HG03025 (cell line): Measurements from ENCODE around the gene HP1BP3.

Source experiments
- ATAC-seq: cut with Tn5 transposase; IDR thresholded peaks from one replicate; pipeline ENCODE4 v1.9.1; 2021; ENCODE audit warnings: mild to moderate bottlenecking, moderate library complexity; ENCODE audit not compliant: unreplicated experiment, low FRiP score

HP1BP3 gene

DNA sequence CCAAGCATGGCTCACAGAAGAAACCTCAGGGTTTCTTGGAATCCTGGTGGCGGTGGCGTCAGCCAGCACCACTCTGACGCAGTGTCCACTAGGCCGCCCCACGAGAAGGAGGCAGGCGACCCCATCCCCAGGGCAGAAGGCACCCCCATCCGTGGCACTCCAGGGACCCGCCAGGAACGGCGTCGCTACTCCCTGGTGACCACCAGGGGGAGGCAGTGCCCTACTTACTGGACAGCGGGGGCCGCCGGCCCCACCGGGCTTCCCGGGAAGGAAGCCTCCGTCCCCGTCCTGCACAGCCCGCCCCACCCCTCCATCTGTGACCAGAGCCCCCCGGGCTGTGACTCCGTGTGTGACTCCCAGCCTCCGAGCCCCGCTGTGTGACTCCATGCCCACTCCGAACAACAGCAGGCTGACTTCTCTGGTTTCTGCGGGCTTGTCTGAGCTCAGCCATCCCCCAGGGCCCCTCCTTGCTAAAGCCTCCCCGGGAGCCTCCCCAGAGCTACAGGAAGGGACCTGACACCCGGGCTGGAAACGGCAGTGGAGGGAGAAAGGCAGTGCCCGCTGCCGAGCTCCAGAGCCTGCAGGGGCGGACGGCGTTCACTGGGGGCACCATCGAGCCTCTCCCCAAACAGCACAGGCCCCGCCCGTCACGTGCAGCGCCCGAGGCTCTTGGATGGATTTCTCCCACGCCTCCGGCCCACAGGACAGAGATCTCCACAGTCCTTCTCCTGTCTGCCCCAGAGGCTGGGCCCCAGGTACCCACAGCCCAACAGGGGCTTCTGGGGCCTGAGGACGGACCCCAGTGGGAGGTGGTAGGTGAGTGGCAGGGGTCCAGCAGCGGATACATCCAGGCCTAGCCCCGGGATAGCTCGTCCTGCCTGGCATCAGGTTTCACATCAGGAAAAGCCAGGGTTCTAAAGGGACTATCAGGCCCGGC lies 90.4 kb downstream of the HP1BP3 start:
- ATAC-seq, result no peak

DNA sequence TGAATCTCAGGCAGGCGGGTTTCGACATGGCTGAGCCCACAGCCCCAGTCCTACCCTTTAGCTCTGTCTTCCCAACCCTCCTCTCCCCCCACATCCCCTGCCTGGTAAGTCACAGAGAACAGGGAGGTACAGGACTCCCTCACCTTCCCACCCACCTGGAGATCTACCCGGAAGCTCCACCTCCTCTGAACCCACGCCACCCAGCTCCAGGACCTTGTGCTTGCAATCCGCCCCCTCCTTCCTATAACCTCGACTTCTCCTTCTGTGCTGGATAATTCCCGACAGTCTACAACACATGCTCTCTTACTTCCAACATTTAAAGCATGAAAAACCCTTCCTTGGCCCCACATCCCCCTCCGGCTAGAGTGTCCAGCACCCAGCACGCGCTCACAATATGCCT lies 91.6 kb downstream of the HP1BP3 start:
- no peak for ATAC-seq

DNA sequence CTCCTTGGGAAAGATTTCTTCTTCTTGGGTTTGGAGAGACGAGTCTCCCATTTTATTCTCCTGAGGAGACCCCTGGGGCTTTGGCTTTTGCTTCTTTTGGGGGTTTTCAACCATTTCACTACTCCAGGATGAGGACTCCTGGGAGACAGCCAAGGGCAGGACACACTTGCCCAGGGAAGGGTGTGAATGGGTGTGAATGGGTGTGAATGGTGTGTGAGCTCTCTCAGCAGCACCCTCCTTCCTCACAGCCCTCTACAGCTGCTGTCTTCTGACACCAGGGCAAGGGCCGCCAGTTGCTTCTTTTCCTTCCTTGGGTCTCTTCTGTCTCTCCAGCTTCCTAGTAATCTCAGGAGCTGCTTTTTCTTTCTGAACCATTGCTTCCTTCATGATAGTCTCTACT lies 93.5 kb downstream of the HP1BP3 start:
- ATAC-seq, result no peak
